Measurements from ENCODE around the gene MIS18A.

GRCh38 chr21:32279377-32279680, 480 bp upstream of the MIS18A start:
- no peak for TF ChIP-seq CTCF (IDR thresholded peaks at IDR 0.05; ENCODE audit: low read length)
- TF ChIP-seq EZH2 (optimal IDR thresholded peaks at IDR 0.05; ENCODE audit: low read depth, low read length), result no peak

Data from MM.1S (cell line).